Liver (tissue), 9 donors: ENCODE measurements around the gene EEFSEC. TPM values are rescaled to one million over a fixed set of nuclear protein-coding genes. Genes with fewer than 3 reads are reported as not detected.

ENCODE experiments used
- DNase-seq: peaks from one replicate; pipeline ENCODE4 v3.0.0-alpha.2; 2017; ENCODE audit warnings: low spot score
- H3K27ac ChIP-seq, 2 donors: one replicate each; pipeline ENCODE4 v1.7.0; 2013; ENCODE audit warnings: inconsistent platforms in 2 of 2, low read length in 2 of 2, control low read depth in 1 of 2, low read depth in 1 of 2, mild to moderate bottlenecking in 1 of 2
- H3K27me3 ChIP-seq, 4 donors: one replicate each; pipeline versions ENCODE4 v1.6.1 to v1.7.0; 2013; ENCODE audit warnings: low read length in 3 of 4, inconsistent platforms in 1 of 4, mild to moderate bottlenecking in 1 of 4, moderate library complexity in 1 of 4; ENCODE audit not compliant: control insufficient read depth in 4 of 4, insufficient read depth in 4 of 4
- H3K36me3 ChIP-seq, 4 donors: one replicate each; pipeline versions ENCODE4 v1.6.1 to v1.7.0; 2013; ENCODE audit warnings: low read length in 3 of 4, mild to moderate bottlenecking in 3 of 4, low read depth in 1 of 4, moderate library complexity in 1 of 4; ENCODE audit not compliant: control insufficient read depth in 4 of 4, insufficient read depth in 3 of 4
- H3K4me1 ChIP-seq, 4 donors: one replicate each; pipeline versions ENCODE4 v1.6.1 to v1.7.0; 2013; ENCODE audit warnings: low read length in 3 of 4, mild to moderate bottlenecking in 3 of 4, moderate library complexity in 1 of 4; ENCODE audit not compliant: control insufficient read depth in 4 of 4, insufficient read depth in 4 of 4
- H3K4me3 ChIP-seq, 3 donors: one replicate each; pipeline versions ENCODE4 v1.6.1 to v1.7.0; 2013; ENCODE audit warnings: low read length in 3 of 3, control low read depth in 1 of 3, low read depth in 1 of 3, mild to moderate bottlenecking in 1 of 3
- H3K9ac ChIP-seq, 2 donors: one replicate each; pipeline ENCODE4 v1.7.0; 2013; ENCODE audit warnings: low read length in 2 of 2, mild to moderate bottlenecking in 2 of 2, moderate library complexity in 2 of 2, control low read depth in 1 of 2, low read depth in 1 of 2
- H3K9me3 ChIP-seq, 4 donors: one replicate each; pipeline versions ENCODE4 v1.6.1 to v1.7.0; 2013; ENCODE audit warnings: low read length in 3 of 4; ENCODE audit not compliant: control insufficient read depth in 4 of 4
- CTCF ChIP-seq: fragments of 150-350 bp; IDR thresholded peaks from 2 replicates; pipeline ENCODE4 v1.5.1; 2017; ENCODE audit warnings: improper control_type of control experiment, low read depth, low read length; ENCODE audit not compliant: missing input control
- EGR1 ChIP-seq, 2 donors: IDR thresholded peaks; 2 replicates each; pipeline ENCODE4 v1.6.1; 2016 to 2018; ENCODE audit warnings: antibody characterized with exemption in 2 of 2, low read depth in 2 of 2
- FOXA2 ChIP-seq: IDR thresholded peaks from 2 replicates; pipeline ENCODE4 v1.6.1; 2016; ENCODE audit warnings: antibody characterized with exemption
- GABPA ChIP-seq, 2 donors: IDR thresholded peaks in 1 of 2; conservative IDR thresholded peaks in 1 of 2; 2 replicates each; pipeline ENCODE4 v1.6.1; 2016; ENCODE audit warnings: antibody characterized with exemption in 2 of 2, mild to moderate bottlenecking in 1 of 2, moderate library complexity in 1 of 2
- HNF4A ChIP-seq, 2 donors: conservative IDR thresholded peaks; 2 replicates each; pipeline ENCODE4 v1.6.1; 2016; ENCODE audit warnings: antibody characterized with exemption in 2 of 2, mild to moderate bottlenecking in 2 of 2
- HNF4G ChIP-seq: IDR thresholded peaks from 2 replicates; pipeline ENCODE4 v1.6.1; 2016; ENCODE audit warnings: antibody characterized with exemption
- JUND ChIP-seq, 2 donors: IDR thresholded peaks; 2 replicates each; pipeline ENCODE4 v1.6.1; 2016; ENCODE audit warnings: antibody characterized with exemption in 2 of 2
- MAX ChIP-seq: IDR thresholded peaks from 2 replicates; pipeline ENCODE4 v1.6.1; 2016; ENCODE audit warnings: antibody characterized with exemption
- NR2F2 ChIP-seq: IDR thresholded peaks from 2 replicates; pipeline ENCODE4 v1.6.1; 2016; ENCODE audit warnings: antibody characterized with exemption
- RAD21 ChIP-seq, 2 donors: IDR thresholded peaks; 2 replicates each; pipeline ENCODE4 v1.6.1; 2016; ENCODE audit warnings: antibody characterized with exemption in 2 of 2, mild to moderate bottlenecking in 2 of 2
- RXRA ChIP-seq, 2 donors: IDR thresholded peaks; 2 replicates each; pipeline ENCODE4 v1.6.1; 2017 to 2018; ENCODE audit warnings: antibody characterized with exemption in 2 of 2, mild to moderate bottlenecking in 1 of 2
- SP1 ChIP-seq: IDR thresholded peaks from 2 replicates; pipeline ENCODE4 v1.6.1; 2018; ENCODE audit warnings: antibody characterized with exemption, mild to moderate bottlenecking
- TAF1 ChIP-seq: conservative IDR thresholded peaks from 2 replicates; pipeline ENCODE4 v1.6.1; 2016; ENCODE audit warnings: antibody characterized with exemption, mild to moderate bottlenecking
- YY1 ChIP-seq: IDR thresholded peaks from 2 replicates; pipeline ENCODE4 v1.6.1; 2016; ENCODE audit warnings: antibody characterized with exemption, mild to moderate bottlenecking
- ZBTB33 ChIP-seq: IDR thresholded peaks from 2 replicates; pipeline ENCODE4 v1.6.1; 2016; ENCODE audit warnings: antibody characterized with exemption
- WGBS: extraction: QIAGEN DNeasy Blood & Tissue Kit; methylation state at CpG from one replicate; pipeline ENCODE4 v1.1.7; 2013; 5-methylcytosine and 5-hydroxymethylcytosine counted together
- polyA plus RNA-seq, 2 donors: library from polyadenylated mRNA; stranded (reverse) in 1 of 2; unstranded in 1 of 2; fragments of 200-250 nt in 1 of 2; fragments of >200 nt in 1 of 2; fragmentation: Nextera tagmentation in 1 of 2; extraction: Ambion mirVana in 1 of 2; gene quantifications; one replicate each; pipeline versions ENCODE4 v1.2.1 to v1.2.3, GENCODE V29; 2013 to 2015
- total RNA-seq, 2 donors: library from RNA; depleted of rRNA; stranded (reverse); fragments of >200 nt; gene quantifications; one replicate each; pipeline ENCODE4 v1.2.3, GENCODE V29; 2014
- donor health status: healthy.
- donor health status: healthy.
- donor health status: healthy.
- donor health status: healthy.
- donor health status: healthy.

The EEFSEC gene
- total and polyA plus RNA-seq, 4 donors: 8.4 to 13.1 (median 10.7) TPM

- H3K4me3 ChIP-seq: no peak overlapping the region
- H3K4me1 ChIP-seq: peaks cover 0 to 10% (median 5%) of the 10 kb centered on the region in 4 donors
- H3K27me3 ChIP-seq: no peaks in the 10 kb centered on the region
- no peak overlapping the region for H3K9ac ChIP-seq
- TF ChIP-seq GABPA (IDR thresholded peaks at IDR 0.05 in 1 of 2, conservative IDR thresholded peaks at IDR 0.05 in 1 of 2) (no peak), ZBTB33 (no peak), RXRA (IDR thresholded peaks at IDR 0.05) (no peak), YY1 (no peak), TAF1 (no peak), HNF4A (conservative IDR thresholded peaks at IDR 0.05) (no peak), JUND (IDR thresholded peaks at IDR 0.05) (no peak), RAD21 (IDR thresholded peaks at IDR 0.05) (no peak), MAX (no peak), EGR1 (IDR thresholded peaks at IDR 0.05; ENCODE audit: low read depth in 2 of 2) (no peak), NR2F2 (no peak), FOXA2 (no peak), CTCF (no peak), HNF4G (no peak), SP1 (no peak)
- H3K36me3 ChIP-seq: peaks cover 0 to 2% (median 0%) of the 10 kb centered on the region in 4 donors
- H3K27ac ChIP-seq: no peak overlapping the region
- DNase-seq: no peak
- no peaks in the 10 kb centered on the region for H3K9me3 ChIP-seq
Measured at GRCh38 chr3:128376516-128376915, 223.2 kb downstream of the EEFSEC start.

GRCh38 chr3:128378631-128379347, 225.5 kb downstream of the EEFSEC start:
- Histone ChIP-seq H3K27me3 (no peaks in the 10 kb centered on the region), H3K27ac (no peak overlapping the region), H3K9me3 (no peaks in the 10 kb centered on the region), H3K4me1 (peaks cover 7 to 32% (median 27%) of the 10 kb centered on the region in 4 donors), H3K4me3 (no peak overlapping the region), H3K36me3 (no peaks in the 10 kb centered on the region), H3K9ac (no peak overlapping the region)
- WGBS: 62% methylated on average over 10 of the region's 10 CpGs
- TF ChIP-seq CTCF: no peak
- TF ChIP-seq RXRA (IDR thresholded peaks at IDR 0.05): peak in 1 of 2 donors; percentile 47
- TF ChIP-seq HNF4A (conservative IDR thresholded peaks at IDR 0.05): peak in 1 of 2 donors; percentile 30
- no peak for DNase-seq
